Stimulated activated CD4-positive, alpha-beta T cell treated with anti-CD3 and anti-CD28 coated beads, Interleukin-12 subunit alpha, Interleukin-12 subunit beta, amount 100 ng/mL, for 48 hours (primary cell): Measurements from ENCODE around the gene ANKRD29.
"Not testable (repeated sequence)": the region's sequence is repeated elsewhere in the genome, so short reads cannot be mapped to it uniquely, and the experiment has no call there.

Experiments used
- DNase-seq, 3 donors: peaks; one replicate each; pipeline ENCODE4 v3.0.0-alpha.2; 2020; ENCODE audit warnings: low read depth in 2 of 3, low spot score in 1 of 3

ANKRD29 gene

GRCh38 chr18:23584019-23584983, 78.4 kb downstream of the ANKRD29 start:
- DNase-seq, result no peak

GRCh38 chr18:23583071-23583865, 79.4 kb downstream of the ANKRD29 start:
- DNase-seq, result no peak

- no peak for DNase-seq
Measured at GRCh38 chr18:23580677-23581367, 81.9 kb downstream of the ANKRD29 start.

GRCh38 chr18:23578891-23579653, 83.6 kb downstream of the ANKRD29 start:
- no peak for DNase-seq

- DNase-seq, result no peak
Measured at GRCh38 chr18:23578067-23578701, 84.5 kb downstream of the ANKRD29 start.

- not testable (repeated sequence) for DNase-seq
Measured at GRCh38 chr18:23577521-23577920, 85.2 kb downstream of the ANKRD29 start.

GRCh38 chr18:23575309-23575651, 87.4 kb downstream of the ANKRD29 start:
- no peak for DNase-seq

GRCh38 chr18:23574611-23575308, 88.0 kb downstream of the ANKRD29 start:
- no peak for DNase-seq

GRCh38 chr18:23573626-23574431, 88.9 kb downstream of the ANKRD29 start:
- no peak for DNase-seq

- no peak for DNase-seq
Measured at GRCh38 chr18:23573020-23573419, 89.7 kb downstream of the ANKRD29 start.

- DNase-seq, result no peak
Measured at GRCh38 chr18:23572570-23572969, 90.1 kb downstream of the ANKRD29 start.

- no peak for DNase-seq
Measured at GRCh38 chr18:23572012-23572411, 90.7 kb downstream of the ANKRD29 start.

- no peak for DNase-seq
Measured at GRCh38 chr18:23570912-23571504, 91.7 kb downstream of the ANKRD29 start.

GRCh38 chr18:23569299-23570063, 93.2 kb downstream of the ANKRD29 start:
- DNase-seq, result no peak

- no peak for DNase-seq
Measured at GRCh38 chr18:23568281-23569138, 94.2 kb downstream of the ANKRD29 start.

- DNase-seq, result no peak
Measured at GRCh38 chr18:23567671-23568070, 95.0 kb downstream of the ANKRD29 start.
